Ishikawa (cell line): ENCODE data around the gene FNDC1.
A peak's percentile ranks its signal among the peaks of the same experiment; 100 is the strongest.

Experiments used
- CEBPB ChIP-seq: IDR thresholded peaks from 2 replicates; pipeline ENCODE4 v1.6.1; 2012
- CREB1 ChIP-seq: IDR thresholded peaks from 2 replicates; pipeline ENCODE4 v1.6.1; 2012; ENCODE audit warnings: low read depth
- EGR1 ChIP-seq: IDR thresholded peaks from 2 replicates; pipeline ENCODE4 v1.6.1; 2012
- EP300 ChIP-seq: IDR thresholded peaks from 2 replicates; pipeline ENCODE4 v1.6.1; 2012; ENCODE audit warnings: borderline replicate concordance
- FOXM1 ChIP-seq: IDR thresholded peaks from 2 replicates; pipeline ENCODE4 v1.6.1; 2012; ENCODE audit warnings: low read depth, borderline replicate concordance
- NFIC ChIP-seq: IDR thresholded peaks from 2 replicates; pipeline ENCODE4 v1.6.1; 2012
- RAD21 ChIP-seq: IDR thresholded peaks from 2 replicates; pipeline ENCODE4 v1.6.1; 2012; ENCODE audit warnings: low read depth
- REST ChIP-seq: IDR thresholded peaks from 2 replicates; pipeline ENCODE4 v1.6.1; 2012; ENCODE audit warnings: low read depth, mild to moderate bottlenecking
- TAF1 ChIP-seq: IDR thresholded peaks from 2 replicates; pipeline ENCODE4 v1.6.1; 2012; ENCODE audit warnings: low read depth, mild to moderate bottlenecking
- TCF12 ChIP-seq: IDR thresholded peaks from 2 replicates; pipeline ENCODE4 v1.6.1; 2012; ENCODE audit warnings: low read depth
- TEAD4 ChIP-seq: IDR thresholded peaks from 2 replicates; pipeline ENCODE4 v1.6.1; 2012
- USF1 ChIP-seq: IDR thresholded peaks from 2 replicates; pipeline ENCODE4 v1.6.1; 2012
- YY1 ChIP-seq: IDR thresholded peaks from 2 replicates; pipeline ENCODE4 v1.6.1; 2012; ENCODE audit warnings: low read depth
- ZBTB7A ChIP-seq: IDR thresholded peaks from 2 replicates; pipeline ENCODE4 v1.6.1; 2012; ENCODE audit warnings: low read depth
- TF ChIP-seq, protein P1 (sequence below): IDR thresholded peaks from 2 replicates; pipeline ENCODE4 v1.6.1; 2012

FNDC1 gene

GRCh38 chr6:159250633-159251032, 81.4 kb downstream of the FNDC1 start:
- TF ChIP-seq NFIC (no peak), TCF12 (no peak), TAF1 (no peak), REST (no peak), FOXM1 (no peak), RAD21 (no peak), USF1 (no peak), CREB1 (no peak), TEAD4 (no peak)

DNA sequence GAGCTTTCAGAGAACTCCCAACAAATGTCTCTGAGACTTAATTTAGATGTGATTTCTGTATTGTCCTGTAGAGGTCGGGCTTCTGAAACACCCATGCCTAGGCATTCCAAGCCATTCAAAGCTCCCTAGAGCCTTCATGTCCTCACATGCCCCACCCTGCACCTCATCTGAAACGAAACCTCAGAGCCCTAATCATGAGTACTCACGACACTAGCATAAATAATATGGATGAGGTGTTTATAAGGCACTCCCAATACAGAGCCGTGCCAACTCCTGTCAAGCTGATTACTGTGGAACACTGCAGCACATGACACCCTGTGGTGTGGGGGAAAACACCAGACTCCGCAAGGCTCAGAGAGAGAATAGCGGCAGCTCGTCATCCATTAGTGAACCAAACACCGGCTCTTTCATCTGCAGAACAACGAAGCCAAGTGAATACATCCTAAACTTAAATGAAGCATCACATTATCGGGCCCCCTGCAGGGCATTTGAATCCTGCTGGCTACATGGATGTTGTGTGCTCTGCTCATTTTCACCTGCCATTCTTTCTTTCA, 83.8 kb downstream of the FNDC1 start:
- no peak for TF ChIP-seq CEBPB
- peak; percentile 39; the same call in 1 of the 2 replicates for TF ChIP-seq RAD21
- TF ChIP-seq USF1 = no peak
- no peak for TF ChIP-seq NFIC
- no peak for TF ChIP-seq YY1
- no peak for TF ChIP-seq TAF1
- no peak for TF ChIP-seq EP300
- no peak for TF ChIP-seq EGR1
- TF ChIP-seq FOXM1 = no peak
- peak; percentile 40; the same call in 1 of the 2 replicates for TF ChIP-seq TEAD4
- TF ChIP-seq TCF12 = no peak
- no peak for TF ChIP-seq CREB1
- no peak for TF ChIP-seq REST
- TF ChIP-seq, protein P1, sequence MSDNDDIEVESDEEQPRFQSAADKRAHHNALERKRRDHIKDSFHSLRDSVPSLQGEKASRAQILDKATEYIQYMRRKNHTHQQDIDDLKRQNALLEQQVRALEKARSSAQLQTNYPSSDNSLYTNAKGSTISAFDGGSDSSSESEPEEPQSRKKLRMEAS = no peak

DNA sequence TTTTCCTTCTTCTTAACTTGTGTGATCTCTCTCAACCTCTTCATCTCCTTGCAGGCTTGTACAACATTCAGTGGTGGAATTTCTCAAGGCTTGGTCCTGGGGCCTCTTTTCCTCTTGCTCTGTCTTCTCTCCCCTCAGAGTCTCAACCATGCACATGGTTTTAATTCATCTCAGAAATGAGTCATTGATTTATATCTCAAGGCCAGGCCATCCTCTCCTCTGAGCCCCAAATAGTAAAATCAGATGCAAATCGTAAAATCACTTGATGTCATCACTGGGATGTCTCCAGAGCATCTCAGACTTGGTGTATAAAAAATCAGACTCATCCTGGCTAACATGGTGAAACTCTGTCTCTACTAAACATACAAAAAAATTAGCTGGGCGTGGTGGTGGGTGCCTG, 85.0 kb downstream of the FNDC1 start:
- TF ChIP-seq TEAD4 = no peak
- no peak for TF ChIP-seq USF1
- TF ChIP-seq CREB1 = no peak
- no peak for TF ChIP-seq REST
- TF ChIP-seq TAF1 = no peak
- TF ChIP-seq FOXM1 = no peak
- no peak for TF ChIP-seq RAD21
- TF ChIP-seq CEBPB = no peak
- no peak for TF ChIP-seq YY1
- TF ChIP-seq EP300 = no peak
- TF ChIP-seq EGR1 = no peak
- TF ChIP-seq TCF12 = no peak
- no peak for TF ChIP-seq NFIC
- TF ChIP-seq, protein P1 = no peak
- TF ChIP-seq ZBTB7A = no peak

DNA sequence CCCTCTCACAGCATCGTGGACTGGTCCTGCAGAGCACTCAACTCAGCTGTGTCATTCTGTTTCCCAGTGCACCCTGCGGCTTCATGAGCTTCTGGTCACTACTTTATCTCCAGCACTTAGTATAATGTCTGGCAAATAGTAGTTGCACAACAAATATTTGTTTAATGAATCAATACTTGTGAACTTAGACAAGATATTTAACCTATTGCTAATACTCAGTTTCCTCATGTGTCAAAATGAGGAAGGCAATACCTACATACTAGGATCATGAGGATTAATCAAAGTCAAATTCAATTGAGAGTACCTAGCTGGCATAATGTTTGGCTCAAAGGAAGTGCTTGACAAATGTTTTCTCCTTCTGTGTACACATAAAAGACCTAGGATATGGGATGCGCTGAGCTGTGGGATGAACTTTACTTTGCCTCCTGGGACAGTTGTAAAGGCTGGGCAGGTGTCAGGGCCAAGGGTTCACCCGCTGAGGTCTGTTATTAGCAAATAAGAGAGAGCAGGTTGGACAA, 86.3 kb downstream of the FNDC1 start:
- TF ChIP-seq, protein P1 = no peak
- TF ChIP-seq USF1 = no peak
- TF ChIP-seq RAD21 = no peak
